ENCODE data around the gene CCDC68.

Gene CCDC68

GRCh38 chr18:54914816-54915215 lies 44.4 kb downstream of the CCDC68 start:
- DNase-seq (ENCODE audit: low read depth) = no peak
- no peak for TF ChIP-seq CTCF (IDR thresholded peaks at IDR 0.05; ENCODE audit: control insufficient read depth, extremely low read depth, insufficient read depth)
- H3K4me3 ChIP-seq (ENCODE audit: low read depth, low read length) = no peak overlapping the region

- no peak for TF ChIP-seq CTCF (IDR thresholded peaks at IDR 0.05; ENCODE audit: control insufficient read depth, extremely low read depth, insufficient read depth)
Observed at GRCh38 chr18:54911551-54911950, 47.7 kb downstream of the CCDC68 start.

GRCh38 chr18:54910161-54910919 lies 48.9 kb downstream of the CCDC68 start:
- TF ChIP-seq CTCF (IDR thresholded peaks at IDR 0.05; ENCODE audit: control insufficient read depth, extremely low read depth, insufficient read depth) = no peak
- DNase-seq (ENCODE audit: low read depth) = no peak
- no peak overlapping the region for H3K4me3 ChIP-seq (ENCODE audit: low read depth, low read length)

More at GRCh38 chr18:54911551-54911950, 47.7 kb downstream of the CCDC68 start:
- DNase-seq (ENCODE audit: low read depth) = no peak
- H3K4me3 ChIP-seq (ENCODE audit: low read depth, low read length) = no peak overlapping the region

- TF ChIP-seq CTCF (IDR thresholded peaks at IDR 0.05; ENCODE audit: control insufficient read depth, extremely low read depth, insufficient read depth) = no peak
- H3K4me3 ChIP-seq (ENCODE audit: low read depth, low read length) = no peak overlapping the region
- no peak for DNase-seq (ENCODE audit: low read depth)
Observed at GRCh38 chr18:54909538-54909937, 49.7 kb downstream of the CCDC68 start.

GRCh38 chr18:54906331-54907185 lies 52.7 kb downstream of the CCDC68 start:
- no peak for TF ChIP-seq CTCF (IDR thresholded peaks at IDR 0.05; ENCODE audit: control insufficient read depth, extremely low read depth, insufficient read depth)
- H3K4me3 ChIP-seq (ENCODE audit: low read depth, low read length) = no peak overlapping the region
- DNase-seq (ENCODE audit: low read depth) = no peak

GRCh38 chr18:54905629-54906028 lies 53.6 kb downstream of the CCDC68 start:
- no peak for DNase-seq (ENCODE audit: low read depth)
- H3K4me3 ChIP-seq (ENCODE audit: low read depth, low read length) = no peak overlapping the region
- no peak for TF ChIP-seq CTCF (IDR thresholded peaks at IDR 0.05; ENCODE audit: control insufficient read depth, extremely low read depth, insufficient read depth)

Data from LNCaP clone FGC (cell line).